ENCODE data around the gene IGFBPL1.
"Not testable (repeated sequence)": the region's sequence is repeated elsewhere in the genome, so short reads cannot be mapped to it uniquely, and the experiment has no call there.

IGFBPL1 gene

GRCh38 chr9:38419181-38419580, 5.1 kb downstream of the IGFBPL1 start:
- FAIRE-seq (no peak), DNase-seq (ENCODE audit: insufficient read length, low spot score) (no peak)
- TF ChIP-seq POLR2A (IDR thresholded peaks at IDR 0.05; ENCODE audit: low read depth, low read length): no peak

GRCh38 chr9:38418366-38418765, 5.9 kb downstream of the IGFBPL1 start:
- FAIRE-seq: no peak
- DNase-seq (ENCODE audit: insufficient read length, low spot score): no peak
- no peak for TF ChIP-seq POLR2A (IDR thresholded peaks at IDR 0.05; ENCODE audit: low read depth, low read length)

GRCh38 chr9:38417003-38417945, 7.0 kb downstream of the IGFBPL1 start:
- peak; percentile 33 for DNase-seq (ENCODE audit: insufficient read length, low spot score)
- no peak for TF ChIP-seq POLR2A (IDR thresholded peaks at IDR 0.05; ENCODE audit: low read depth, low read length)
- no peak for FAIRE-seq

- DNase-seq (ENCODE audit: insufficient read length, low spot score): no peak
- TF ChIP-seq POLR2A (IDR thresholded peaks at IDR 0.05; ENCODE audit: low read depth, low read length): no peak
- no peak for FAIRE-seq
Measured at GRCh38 chr9:38416461-38416860, 7.8 kb downstream of the IGFBPL1 start.

GRCh38 chr9:38415856-38416255, 8.4 kb downstream of the IGFBPL1 start:
- FAIRE-seq: no peak
- no peak for TF ChIP-seq POLR2A (IDR thresholded peaks at IDR 0.05; ENCODE audit: low read depth, low read length)
- no peak for DNase-seq (ENCODE audit: insufficient read length, low spot score)

GRCh38 chr9:38414040-38414723, 10.1 kb downstream of the IGFBPL1 start:
- DNase-seq (ENCODE audit: insufficient read length, low spot score): no peak
- FAIRE-seq: no peak
- TF ChIP-seq POLR2A (IDR thresholded peaks at IDR 0.05; ENCODE audit: low read depth, low read length): no peak

GRCh38 chr9:38413283-38413682, 11.0 kb downstream of the IGFBPL1 start:
- DNase-seq (ENCODE audit: insufficient read length, low spot score): no peak
- no peak for TF ChIP-seq POLR2A (IDR thresholded peaks at IDR 0.05; ENCODE audit: low read depth, low read length)
- FAIRE-seq: no peak

- no peak for DNase-seq (ENCODE audit: insufficient read length, low spot score)
- no peak for FAIRE-seq
- TF ChIP-seq POLR2A (IDR thresholded peaks at IDR 0.05; ENCODE audit: low read depth, low read length): no peak
Measured at GRCh38 chr9:38412751-38413150, 11.5 kb downstream of the IGFBPL1 start.

GRCh38 chr9:38408719-38409118, 15.5 kb downstream of the IGFBPL1 start:
- FAIRE-seq: no peak
- no peak for DNase-seq (ENCODE audit: insufficient read length, low spot score)

GRCh38 chr9:38406476-38407186, 17.6 kb downstream of the IGFBPL1 start:
- FAIRE-seq (no peak), DNase-seq (ENCODE audit: insufficient read length, low spot score) (no peak)
- no peak for TF ChIP-seq POLR2A (IDR thresholded peaks at IDR 0.05; ENCODE audit: low read depth, low read length)

More at GRCh38 chr9:38408719-38409118, 15.5 kb downstream of the IGFBPL1 start:
- no peak for TF ChIP-seq POLR2A (IDR thresholded peaks at IDR 0.05; ENCODE audit: low read depth, low read length)

GRCh38 chr9:38405785-38406184, 18.5 kb downstream of the IGFBPL1 start:
- no peak for TF ChIP-seq POLR2A (IDR thresholded peaks at IDR 0.05; ENCODE audit: low read depth, low read length)
- no peak for FAIRE-seq
- DNase-seq (ENCODE audit: insufficient read length, low spot score): no peak

- FAIRE-seq (no peak), DNase-seq (ENCODE audit: insufficient read length, low spot score) (no peak)
- no peak for TF ChIP-seq POLR2A (IDR thresholded peaks at IDR 0.05; ENCODE audit: low read depth, low read length)
Measured at GRCh38 chr9:38404314-38404713, 19.9 kb downstream of the IGFBPL1 start.

- FAIRE-seq: no peak
- TF ChIP-seq POLR2A (IDR thresholded peaks at IDR 0.05; ENCODE audit: low read depth, low read length): no peak
- no peak for DNase-seq (ENCODE audit: insufficient read length, low spot score)
Measured at GRCh38 chr9:38401994-38402393, 22.3 kb downstream of the IGFBPL1 start.

- FAIRE-seq; DNase-seq (ENCODE audit: insufficient read length, low spot score): not testable (repeated sequence)
Measured at GRCh38 chr9:38399191-38399590, 25.1 kb downstream of the IGFBPL1 start.
